SU-DHL-6 (cell line): ENCODE measurements around the gene RHEB.

ENCODE experiments used
- H2AFZ ChIP-seq: fragments of 200-600 bp; sonication (generic); 2 replicates; pipeline ENCODE4 v1.6.1; 2014; ENCODE audit warnings: low read depth, mild to moderate bottlenecking, moderate library complexity, mixed read lengths, antibody characterized with exemption, low read length; ENCODE audit not compliant: severe bottlenecking
- H3F3A ChIP-seq: fragments of 200-600 bp; shearing (Covaris generic); 2 replicates; pipeline ENCODE4 v1.6.0; 2016; ENCODE audit warnings: antibody characterized with exemption, mild to moderate bottlenecking; ENCODE audit not compliant: insufficient read depth
- H3K27ac ChIP-seq: fragments of 200-600 bp; sonication (generic); 2 replicates; pipeline ENCODE4 v1.5.1; 2016; ENCODE audit warnings: low read depth, mild to moderate bottlenecking, low read length, moderate library complexity, mixed read lengths
- H3K27me3 ChIP-seq: fragments of 200-600 bp; sonication (generic), shearing (Covaris generic); 2 replicates; pipeline ENCODE4 v1.6.0; 2014; ENCODE audit warnings: mild to moderate bottlenecking, low read length
- H3K36me3 ChIP-seq: fragments of 200-600 bp; sonication (generic); 2 replicates; pipeline ENCODE4 v1.6.1; 2014; ENCODE audit warnings: mild to moderate bottlenecking, low read length, mixed read lengths
- H3K4me2 ChIP-seq: fragments of 300-600, 200-600 bp; shearing (Covaris generic), sonication (generic); 2 replicates; pipeline ENCODE4 v1.6.0; 2014; ENCODE audit warnings: low read length, low read depth, mild to moderate bottlenecking; ENCODE audit not compliant: poor library complexity, severe bottlenecking
- H3K4me3 ChIP-seq: fragments of 200-600 bp; sonication (generic); 2 replicates; pipeline ENCODE4 v1.5.1; 2014; ENCODE audit warnings: antibody characterized with exemption, low read length, mild to moderate bottlenecking, mixed read lengths; ENCODE audit not compliant: insufficient read depth, poor library complexity, severe bottlenecking
- H3K79me2 ChIP-seq: fragments of 200-600 bp; sonication (generic); 2 replicates; pipeline ENCODE4 v1.6.1; 2014; ENCODE audit warnings: mild to moderate bottlenecking, low read length, moderate library complexity; ENCODE audit not compliant: insufficient read depth
- H3K9ac ChIP-seq: fragments of 200-600 bp; sonication (generic); 2 replicates; pipeline ENCODE4 v1.7.0; 2014; ENCODE audit warnings: mild to moderate bottlenecking, low read length
- H3K9me2 ChIP-seq: fragments of 200-600 bp; sonication (generic); replicated peaks from 2 replicates; pipeline ENCODE4 v1.6.1; 2014; ENCODE audit warnings: low read length; ENCODE audit not compliant: insufficient read depth
- H3K9me3 ChIP-seq: fragments of 200-600 bp; sonication (generic); 2 replicates; pipeline ENCODE4 v1.6.1; 2014; ENCODE audit warnings: low read length, mixed read lengths; ENCODE audit not compliant: insufficient read depth
- H4K20me1 ChIP-seq: fragments of 200-600 bp; sonication (generic); 2 replicates; pipeline ENCODE4 v1.6.1; 2014; ENCODE audit warnings: low read depth, mild to moderate bottlenecking, antibody characterized with exemption, low read length, moderate library complexity, mixed read lengths
- CTCF ChIP-seq: fragments of 200-600 bp; sonication (generic); IDR thresholded peaks from one replicate; pipeline ENCODE4 v1.5.1; 2017; ENCODE audit warnings: antibody characterized with exemption, mild to moderate bottlenecking, low read length, moderate library complexity; ENCODE audit not compliant: insufficient read depth, poor library complexity, severe bottlenecking
- EZH2phosphoT487 ChIP-seq: fragments of 200-600 bp; sonication (generic), shearing (Covaris generic); conservative IDR thresholded peaks from 2 replicates; pipeline ENCODE4 v1.6.1; 2018; ENCODE audit warnings: mild to moderate bottlenecking, antibody characterized with exemption, low read length, moderate library complexity, mixed read lengths

RHEB gene

DNA sequence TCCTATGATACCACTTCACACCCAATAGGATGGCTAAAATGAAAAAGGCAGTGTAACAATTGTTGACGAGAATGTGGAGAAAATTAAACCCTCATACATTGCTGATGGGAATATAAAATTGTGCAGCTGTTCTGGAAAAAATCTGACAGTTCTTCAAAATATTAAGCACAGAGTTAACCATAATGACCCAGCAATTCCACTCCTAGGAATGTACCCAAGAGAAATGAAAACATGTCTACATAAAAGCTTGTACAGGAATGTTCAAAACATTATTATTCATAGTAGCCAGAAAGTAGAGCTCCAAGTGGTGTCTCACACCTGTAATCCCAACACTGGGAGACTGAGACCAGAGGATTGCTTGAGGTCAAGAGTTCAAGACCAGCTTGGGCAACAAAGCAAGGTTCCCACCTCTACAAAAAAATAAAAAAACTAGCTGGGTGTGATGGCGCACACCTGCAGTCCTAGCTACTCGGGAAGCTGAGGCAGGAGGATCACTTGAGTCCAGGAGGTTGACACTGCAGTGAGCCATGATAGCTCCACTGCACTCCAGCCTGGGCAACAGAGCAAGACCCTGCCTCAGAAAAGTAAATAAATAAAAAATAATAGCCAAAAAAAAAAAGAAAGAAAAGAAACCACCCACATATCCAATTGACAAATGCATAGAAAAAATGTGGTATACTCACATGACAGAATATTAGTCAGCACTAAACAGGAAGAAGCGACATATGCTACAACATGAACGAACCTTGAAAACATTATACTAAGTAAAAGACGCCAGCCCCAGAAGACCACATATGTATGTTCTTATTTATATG lies 5.0 kb downstream of the RHEB start:
- no peaks in the 10 kb centered on the region for H3K9me2 ChIP-seq
- H3F3A ChIP-seq, result no peaks in the 10 kb centered on the region
- H3K9ac ChIP-seq, result no peak overlapping the region
- H2AFZ ChIP-seq, result no peak overlapping the region
- no peak overlapping the region for H3K27ac ChIP-seq
- TF ChIP-seq EZH2phosphoT487, result no peak
- TF ChIP-seq CTCF, result no peak
- H3K27me3 ChIP-seq, result no peaks in the 10 kb centered on the region
- no peak overlapping the region for H3K4me2 ChIP-seq
- peaks cover 93% of the 10 kb centered on the region for H3K79me2 ChIP-seq
- H4K20me1 ChIP-seq, result peaks cover 58% of the 10 kb centered on the region
- H3K9me3 ChIP-seq, result no peaks in the 10 kb centered on the region
- H3K36me3 ChIP-seq, result no peaks in the 10 kb centered on the region
- H3K4me3 ChIP-seq, result no peak overlapping the region

DNA sequence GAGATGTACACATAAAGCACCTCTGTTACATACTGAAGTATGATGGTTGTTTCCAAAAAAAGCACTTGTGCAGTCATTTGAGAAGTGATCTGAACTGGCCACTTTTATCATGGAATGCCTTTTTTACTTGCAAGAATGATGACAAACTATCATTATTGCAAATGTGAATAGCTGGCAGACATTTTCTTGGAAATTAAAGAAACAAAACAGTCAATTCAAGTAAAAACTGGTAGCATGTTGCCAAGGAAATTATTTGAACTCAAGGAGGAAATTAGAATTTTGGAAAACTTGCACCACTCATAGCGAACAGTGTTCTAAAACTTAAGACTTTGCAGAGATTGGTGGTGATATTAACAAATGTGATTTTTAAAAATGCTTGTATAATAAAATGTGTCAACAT lies 6.6 kb downstream of the RHEB start:
- Histone ChIP-seq H3K9me3 (no peaks in the 10 kb centered on the region), H3K79me2 (peaks cover 100% of the 10 kb centered on the region), H3K27me3 (no peaks in the 10 kb centered on the region), H3F3A (no peaks in the 10 kb centered on the region), H3K4me2 (no peak overlapping the region), H3K9me2 (no peaks in the 10 kb centered on the region), H3K4me3 (no peak overlapping the region), H3K27ac (no peak overlapping the region), H4K20me1 (peaks cover 73% of the 10 kb centered on the region), H3K36me3 (no peaks in the 10 kb centered on the region), H2AFZ (no peak overlapping the region), H3K9ac (no peak overlapping the region)
- TF ChIP-seq CTCF, result no peak
- no peak for TF ChIP-seq EZH2phosphoT487

GRCh38 chr7:151512353-151512752 lies 7.3 kb downstream of the RHEB start:
- peaks cover 100% of the 10 kb centered on the region for H3K79me2 ChIP-seq
- no peak for TF ChIP-seq CTCF
- TF ChIP-seq EZH2phosphoT487, result no peak

More at GRCh38 chr7:151512353-151512752, 7.3 kb downstream of the RHEB start:
- Histone ChIP-seq H3F3A (no peaks in the 10 kb centered on the region), H3K9me2 (no peaks in the 10 kb centered on the region), H3K9me3 (no peaks in the 10 kb centered on the region), H4K20me1 (peaks cover 75% of the 10 kb centered on the region), H3K4me2 (no peak overlapping the region), H3K27me3 (no peaks in the 10 kb centered on the region), H3K27ac (no peak overlapping the region), H3K9ac (no peak overlapping the region), H3K4me3 (no peak overlapping the region), H3K36me3 (no peaks in the 10 kb centered on the region), H2AFZ (no peak overlapping the region)
